Measurements from ENCODE around the gene MMP21.

Gene MMP21

GRCh38 chr10:125775491-125776106 is at the start of gene MMP21:
MMP21 (minus strand) TSS chr10:125775821; CDS start chr10:125775821, 0 bp downstream.
- DNase-seq: no peak

- DNase-seq: no peak
Measured at GRCh38 chr10:125824736-125825135, 49.1 kb upstream of the MMP21 start.

GRCh38 chr10:125823663-125824251 is 48.1 kb upstream of the MMP21 start:
- peak; percentile 38 for DNase-seq

GRCh38 chr10:125822878-125823662 is 47.4 kb upstream of the MMP21 start, which contains the start of the genes BCCIP and UROS:
BCCIP (plus strand) TSS chr10:125823546; CDS start chr10:125823558, 12 bp downstream.
UROS (minus strand) TSS chr10:125823258; CDS start chr10:125816499, 6,759 bp downstream.
- DNase-seq: peak; percentile 90

- no peak for DNase-seq
Measured at GRCh38 chr10:125820701-125821100, 45.1 kb upstream of the MMP21 start.

- DNase-seq: no peak
Measured at GRCh38 chr10:125817337-125817946, 41.8 kb upstream of the MMP21 start.

- DNase-seq: no peak
Measured at GRCh38 chr10:125816548-125816947, 40.9 kb upstream of the MMP21 start.

GRCh38 chr10:125815764-125816163 is 40.1 kb upstream of the MMP21 start:
- DNase-seq: no peak

GRCh38 chr10:125812128-125812750 is 36.6 kb upstream of the MMP21 start:
- DNase-seq: no peak

- no peak for DNase-seq
Measured at GRCh38 chr10:125811251-125811650, 35.6 kb upstream of the MMP21 start.

- DNase-seq: no peak
Measured at GRCh38 chr10:125808047-125808446, 32.4 kb upstream of the MMP21 start.

- DNase-seq: no peak
Measured at GRCh38 chr10:125802739-125803138, 27.1 kb upstream of the MMP21 start.

GRCh38 chr10:125802131-125802530 is 26.5 kb upstream of the MMP21 start:
- no peak for DNase-seq

GRCh38 chr10:125801574-125801973 is 26.0 kb upstream of the MMP21 start:
- DNase-seq: no peak

- no peak for DNase-seq
Measured at GRCh38 chr10:125799451-125800182, 24.0 kb upstream of the MMP21 start.

GRCh38 chr10:125797994-125798662 is 22.5 kb upstream of the MMP21 start:
- DNase-seq: no peak

- DNase-seq: no peak
Measured at GRCh38 chr10:125797424-125797823, 21.8 kb upstream of the MMP21 start.

GRCh38 chr10:125795637-125796190 is 20.1 kb upstream of the MMP21 start:
- DNase-seq: no peak

- DNase-seq: no peak
Measured at GRCh38 chr10:125795128-125795527, 19.5 kb upstream of the MMP21 start.

GRCh38 chr10:125792342-125793300 is 17.0 kb upstream of the MMP21 start:
- no peak for DNase-seq
